Activated CD8-positive, alpha-beta memory T cell treated with anti-CD3 and anti-CD28 coated beads, Interleukin-2, amount 50 U/mL, for 1 hour (primary cell): ENCODE results near the gene INSM1.

ENCODE experiments used
- DNase-seq: peaks from one replicate; pipeline ENCODE4 v3.0.0-alpha.2; 2020; ENCODE audit errors: extremely low read depth

Gene INSM1

DNA sequence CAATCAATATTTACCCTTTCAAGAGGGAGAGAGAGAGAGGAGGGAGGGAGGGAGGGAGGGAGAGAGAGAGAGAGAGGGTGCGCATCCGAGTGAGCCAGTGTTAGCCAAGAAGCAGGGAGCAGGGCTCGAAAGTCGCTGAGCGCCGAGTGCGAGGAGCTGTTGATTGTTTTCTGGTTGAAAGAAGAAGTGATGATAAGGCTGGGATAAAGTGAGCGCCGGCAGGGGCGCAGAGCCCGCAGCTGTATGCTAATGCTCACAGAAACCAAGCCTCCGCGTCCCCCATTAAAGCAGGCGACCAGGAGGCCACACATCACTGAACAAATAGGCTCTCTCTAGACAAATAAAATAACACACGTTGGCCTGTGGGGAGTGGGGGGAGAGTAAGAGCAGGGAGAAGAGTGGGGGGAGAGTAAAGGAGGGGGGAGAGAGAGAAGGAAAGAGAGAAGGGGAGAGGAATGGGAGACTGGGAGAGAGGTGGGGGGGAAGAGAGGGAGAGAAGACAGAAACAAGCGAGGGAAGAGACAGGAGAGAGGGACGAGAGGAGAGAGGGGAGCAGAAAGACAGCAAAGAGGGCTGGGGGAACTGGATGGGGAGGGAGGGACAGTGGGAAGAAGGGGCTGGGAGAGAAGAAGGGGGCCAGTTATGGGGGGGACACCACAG, 5.0 kb upstream of the INSM1 start:
- DNase-seq = no peak

DNA sequence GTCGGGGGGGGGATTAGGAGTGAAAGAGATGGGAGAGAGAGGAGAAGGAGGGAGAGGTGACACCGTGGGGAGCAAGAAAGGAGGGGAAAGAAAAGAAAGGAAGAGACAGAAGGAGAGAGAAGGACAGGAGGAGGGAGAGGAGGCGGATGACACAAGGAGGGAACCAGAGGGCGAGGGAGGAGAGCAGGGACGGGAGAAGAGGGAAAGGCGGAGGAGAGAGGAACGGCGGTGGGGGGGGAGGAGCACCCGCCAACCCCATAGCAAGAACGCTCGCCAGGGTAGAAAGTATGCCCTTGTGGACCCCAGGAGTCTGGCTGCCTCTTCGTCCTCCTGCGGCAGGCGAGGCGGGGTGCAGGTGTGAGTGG, 4.5 kb upstream of the INSM1 start:
- DNase-seq = no peak

DNA sequence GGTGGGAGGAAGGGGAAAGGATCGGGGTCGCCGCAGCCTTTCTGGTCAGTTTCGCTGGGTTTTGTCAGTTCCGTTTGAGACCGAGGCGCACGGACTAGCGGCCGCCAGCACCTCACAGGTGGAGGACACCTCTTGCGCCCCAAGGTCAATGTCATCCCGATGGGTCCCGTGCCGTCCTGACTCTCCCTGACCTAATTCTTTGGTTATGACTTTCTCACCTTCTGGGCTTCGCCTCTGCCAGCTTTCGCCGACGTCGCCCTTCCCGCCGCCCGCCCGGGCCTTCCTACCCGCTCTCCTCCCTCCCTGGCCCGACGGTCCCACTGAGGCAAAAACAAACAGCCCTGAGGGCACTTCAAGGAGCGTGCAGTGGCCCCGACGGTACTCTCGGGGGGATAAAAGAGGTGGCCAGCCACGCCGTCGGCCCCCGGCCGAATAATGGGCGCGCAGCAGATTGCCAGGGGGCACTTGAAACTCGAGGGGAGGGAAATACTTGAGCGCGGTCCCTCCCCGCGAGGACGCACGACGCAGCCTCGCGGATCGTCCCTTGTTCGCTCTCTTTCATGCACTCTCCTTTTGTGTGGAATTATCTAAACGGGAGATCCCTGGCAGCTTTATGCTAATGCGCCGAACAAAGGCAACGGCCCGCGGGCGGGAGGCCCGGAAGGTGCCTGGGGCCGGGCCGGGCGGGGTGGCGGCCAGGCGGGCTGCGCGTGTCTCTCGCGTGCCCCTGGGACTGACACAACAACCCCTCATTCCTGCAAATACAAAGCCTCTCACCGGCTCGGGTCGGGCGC, 3.9 kb upstream of the INSM1 start:
- DNase-seq = no peak

DNA sequence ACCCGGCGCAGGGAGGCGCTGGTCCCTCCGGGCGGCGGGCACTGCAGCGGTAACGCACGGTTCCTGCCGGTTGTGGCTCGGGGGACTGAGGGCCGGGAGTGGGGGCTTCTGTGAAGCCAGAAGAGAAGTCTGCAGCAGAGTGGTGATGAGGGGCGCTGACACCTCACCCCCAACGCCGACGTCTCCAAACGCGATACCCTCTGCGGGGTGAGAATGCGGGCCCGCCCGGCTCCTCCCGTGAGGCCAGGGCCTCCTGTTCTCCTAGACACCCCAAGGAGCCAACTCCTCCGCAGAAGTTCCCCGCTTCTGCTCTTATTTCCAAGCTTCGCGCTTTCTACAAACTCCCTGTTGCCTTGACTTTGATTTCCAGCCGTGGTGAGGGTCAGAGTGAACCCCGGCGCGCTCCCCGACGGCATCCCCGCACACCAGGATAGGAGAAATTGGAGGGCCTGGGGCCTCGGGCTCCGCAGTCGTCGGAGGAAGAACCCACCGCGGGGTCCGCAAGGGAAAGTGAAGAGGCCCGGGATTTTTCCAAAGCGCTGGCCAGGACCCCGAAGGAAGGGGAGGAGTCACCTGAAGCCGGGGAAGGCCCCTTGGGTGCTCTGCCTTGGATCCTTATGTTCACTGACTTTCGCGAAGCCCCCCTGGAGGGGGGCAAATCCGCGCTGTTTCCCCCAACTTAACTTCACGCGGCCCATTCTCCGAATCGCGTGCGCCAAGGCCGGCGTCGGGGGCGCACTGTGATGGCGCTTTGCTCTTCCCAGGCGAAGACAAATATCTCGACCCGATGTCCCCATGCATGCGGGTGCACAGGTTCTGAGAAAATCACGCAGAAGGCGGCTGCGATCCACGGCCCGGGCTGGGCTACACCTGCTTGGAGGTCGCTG, 3.1 kb upstream of the INSM1 start:
- no peak for DNase-seq

DNA sequence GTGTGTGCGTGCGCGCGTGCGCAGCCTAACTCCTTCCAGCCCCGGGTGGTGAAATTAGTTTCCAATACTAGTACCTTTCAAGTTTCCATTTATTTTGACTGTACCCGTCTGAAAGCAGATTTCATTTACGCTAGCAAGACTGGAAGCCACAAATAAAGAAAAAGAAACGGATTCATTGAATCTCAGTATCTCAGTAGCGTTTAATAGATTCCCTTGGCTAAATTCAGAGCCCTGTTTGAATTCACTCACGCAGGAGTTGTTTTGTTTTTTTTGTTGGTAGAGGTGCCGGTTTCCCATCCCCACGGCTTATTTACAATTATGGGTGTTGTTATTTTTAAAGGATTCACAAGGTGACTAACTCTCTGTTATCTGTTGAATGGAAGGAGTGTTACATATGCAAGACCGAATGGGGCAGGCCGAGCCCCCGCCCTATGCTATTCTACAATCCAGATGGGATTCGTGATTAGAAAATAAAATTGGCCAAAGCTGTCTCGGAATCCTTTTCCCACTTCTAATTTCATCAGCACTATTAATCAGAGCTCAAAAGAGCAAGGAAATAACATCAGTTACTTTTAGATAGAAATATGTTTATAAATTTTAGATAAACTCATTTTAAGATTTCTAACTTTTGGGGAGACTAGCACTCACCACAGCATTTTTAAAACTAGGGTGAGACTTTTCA, 2.3 kb upstream of the INSM1 start:
- DNase-seq = no peak

DNA sequence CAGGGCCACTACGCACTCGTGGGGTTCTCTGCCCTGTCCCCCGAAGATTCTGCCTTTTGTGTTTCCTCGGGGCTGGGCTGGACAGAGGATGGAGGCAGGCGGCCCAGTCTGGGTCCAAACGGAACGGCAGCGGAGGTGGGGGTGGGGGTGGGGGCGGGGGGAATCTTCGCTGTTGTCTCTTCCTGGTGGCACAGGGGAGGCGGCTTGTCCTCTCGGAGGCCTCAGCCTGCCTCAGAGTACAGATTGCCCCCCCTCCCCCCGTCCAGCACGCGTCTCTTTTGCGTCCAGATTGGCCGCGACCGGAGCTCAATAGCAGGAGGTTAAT, 1.4 kb upstream of the INSM1 start:
- DNase-seq = no peak

DNA sequence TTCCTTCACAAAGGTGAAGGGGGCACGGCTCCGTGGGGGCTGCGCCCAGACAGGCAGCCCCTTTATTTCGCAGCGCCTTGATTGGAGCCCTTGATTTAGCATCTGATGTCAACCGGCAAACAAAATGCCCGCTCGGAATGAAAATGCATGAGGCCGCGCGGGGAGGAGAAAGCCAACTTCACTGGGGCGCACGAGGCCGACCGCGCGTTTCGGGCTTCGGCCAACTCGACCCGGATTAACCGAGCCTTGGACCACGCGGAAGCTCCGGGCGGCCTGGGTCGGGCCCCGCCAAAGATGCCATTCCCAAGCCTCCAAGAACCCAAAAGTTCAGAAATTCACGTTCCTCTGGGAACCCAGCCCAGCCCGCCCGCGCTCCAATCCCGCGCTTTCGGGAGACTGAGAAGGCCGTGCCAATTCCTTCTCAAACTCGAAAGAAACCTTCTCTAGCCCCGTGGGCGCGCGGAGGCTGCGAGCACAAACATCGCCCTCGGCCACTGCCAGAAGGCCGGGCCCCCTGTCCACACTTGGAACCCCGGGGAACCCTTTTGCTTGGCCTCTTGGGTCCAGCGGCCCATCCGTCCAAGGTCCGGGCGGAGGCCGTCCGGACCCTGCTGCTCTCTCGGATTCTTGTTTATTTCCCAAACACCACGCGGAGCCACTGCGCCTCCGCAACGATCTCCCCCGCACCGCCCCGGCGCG, 879 bp upstream of the INSM1 start:
- DNase-seq = no peak

DNA sequence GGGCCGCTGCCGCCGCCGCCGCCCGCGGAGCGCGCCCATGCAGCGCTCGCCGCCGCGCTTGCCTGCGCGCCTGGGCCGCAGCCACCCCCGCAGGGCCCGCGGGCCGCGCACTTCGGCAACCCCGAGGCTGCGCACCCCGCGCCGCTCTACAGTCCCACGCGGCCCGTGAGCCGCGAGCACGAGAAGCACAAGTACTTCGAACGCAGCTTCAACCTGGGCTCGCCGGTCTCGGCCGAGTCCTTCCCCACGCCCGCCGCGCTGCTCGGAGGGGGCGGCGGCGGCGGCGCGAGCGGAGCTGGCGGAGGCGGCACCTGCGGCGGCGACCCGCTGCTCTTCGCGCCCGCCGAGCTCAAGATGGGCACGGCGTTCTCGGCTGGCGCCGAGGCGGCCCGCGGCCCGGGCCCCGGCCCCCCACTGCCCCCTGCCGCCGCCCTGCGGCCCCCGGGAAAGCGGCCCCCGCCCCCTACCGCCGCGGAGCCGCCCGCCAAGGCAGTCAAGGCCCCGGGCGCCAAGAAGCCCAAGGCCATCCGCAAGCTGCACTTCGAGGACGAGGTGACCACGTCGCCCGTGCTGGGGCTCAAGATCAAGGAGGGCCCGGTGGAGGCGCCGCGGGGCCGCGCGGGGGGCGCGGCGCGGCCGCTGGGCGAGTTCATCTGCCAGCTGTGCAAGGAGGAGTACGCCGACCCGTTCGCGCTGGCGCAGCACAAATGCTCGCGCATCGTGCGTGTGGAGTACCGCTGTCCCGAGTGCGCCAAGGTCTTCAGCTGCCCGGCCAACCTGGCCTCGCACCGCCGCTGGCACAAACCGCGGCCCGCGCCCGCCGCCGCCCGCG, 730 bp downstream of the INSM1 start:
- DNase-seq = no peak

DNA sequence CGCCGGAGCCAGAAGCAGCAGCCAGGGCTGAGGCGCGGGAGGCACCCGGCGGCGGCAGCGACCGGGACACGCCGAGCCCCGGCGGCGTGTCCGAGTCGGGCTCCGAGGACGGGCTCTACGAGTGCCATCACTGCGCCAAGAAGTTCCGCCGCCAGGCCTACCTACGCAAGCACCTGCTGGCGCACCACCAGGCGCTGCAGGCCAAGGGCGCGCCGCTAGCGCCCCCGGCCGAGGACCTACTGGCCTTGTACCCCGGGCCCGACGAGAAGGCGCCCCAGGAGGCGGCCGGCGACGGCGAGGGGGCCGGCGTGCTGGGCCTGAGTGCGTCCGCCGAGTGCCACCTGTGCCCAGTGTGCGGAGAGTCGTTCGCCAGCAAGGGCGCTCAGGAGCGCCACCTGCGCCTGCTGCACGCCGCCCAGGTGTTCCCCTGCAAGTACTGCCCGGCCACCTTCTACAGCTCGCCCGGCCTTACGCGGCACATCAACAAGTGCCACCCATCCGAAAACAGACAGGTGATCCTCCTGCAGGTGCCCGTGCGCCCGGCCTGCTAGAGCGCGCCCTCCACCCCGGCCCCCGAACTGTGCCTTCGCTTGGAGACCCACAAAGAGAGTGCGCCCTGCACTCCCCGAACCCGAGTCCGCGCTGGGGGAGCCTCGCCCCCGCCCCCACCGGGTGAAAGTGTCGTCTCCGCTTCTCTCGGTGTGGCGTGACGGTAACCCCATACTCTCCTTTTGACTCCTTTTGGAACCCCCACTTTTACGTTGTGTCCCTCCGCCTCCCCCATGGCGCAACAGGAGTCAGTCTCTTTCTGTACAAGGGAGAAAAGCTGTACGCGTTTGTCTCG, 1.6 kb downstream of the INSM1 start:
- no peak for DNase-seq

DNA sequence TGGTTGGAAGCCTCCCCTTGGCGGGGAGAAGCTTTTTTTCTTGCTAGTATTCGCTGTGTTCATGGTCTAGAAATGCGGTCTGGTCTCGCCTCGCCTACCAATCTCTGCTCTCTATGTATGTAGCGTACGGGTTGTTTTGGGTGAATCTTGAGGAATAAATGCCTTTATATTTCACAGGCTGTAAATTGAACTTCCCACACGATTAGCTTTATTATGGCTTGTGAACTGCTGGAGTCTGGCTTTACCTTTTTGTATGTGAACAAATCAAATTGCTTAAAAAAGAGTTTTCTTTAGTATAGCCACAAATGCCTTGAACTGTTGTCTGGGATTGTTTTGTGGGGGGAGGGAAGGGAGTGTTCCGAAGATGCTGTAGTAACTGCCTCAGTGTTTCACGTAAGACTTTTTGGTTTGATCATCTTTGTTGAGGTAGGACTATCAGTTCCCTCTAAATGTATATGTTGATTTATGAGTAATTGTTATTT, 2.2 kb downstream of the INSM1 start:
- DNase-seq = no peak

DNA sequence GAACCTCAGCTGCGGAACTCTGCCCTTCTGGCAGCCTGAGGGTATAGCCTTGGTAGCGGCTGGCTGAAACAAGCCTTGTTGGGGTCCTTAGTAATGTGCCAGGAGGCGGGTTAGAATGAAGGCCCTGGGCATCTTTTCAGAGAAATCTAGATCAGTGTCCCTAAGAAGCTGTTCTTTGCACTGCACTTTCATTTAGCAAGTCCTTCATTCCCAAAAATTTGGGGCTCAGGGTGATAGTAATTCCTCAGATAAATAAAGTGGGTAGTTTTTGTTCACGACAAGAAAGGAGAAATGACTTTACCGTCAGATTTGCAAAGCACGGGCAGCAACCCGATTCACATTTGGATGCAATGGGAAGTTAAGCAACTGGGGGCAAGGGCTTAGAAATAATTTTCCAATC, 3.2 kb downstream of the INSM1 start:
- DNase-seq = no peak

DNA sequence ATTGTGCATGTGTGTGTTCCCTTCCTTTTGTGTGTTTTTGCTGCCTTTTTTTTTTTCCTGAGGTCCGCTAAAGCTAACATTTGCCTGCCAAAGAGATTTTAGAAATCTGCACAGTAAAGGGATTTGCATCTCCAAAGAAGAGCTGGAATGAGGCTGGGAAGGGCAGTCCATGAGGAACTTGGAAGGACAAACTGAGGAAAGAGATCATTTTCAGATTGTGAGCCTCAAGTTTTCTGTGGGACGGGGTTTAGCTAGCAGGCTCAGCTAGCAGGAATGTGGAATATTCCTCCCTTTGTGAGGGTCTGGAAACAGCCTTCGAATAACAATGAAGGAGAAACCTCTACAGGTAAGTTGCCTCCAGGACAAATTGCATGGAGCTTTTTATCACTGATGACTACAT, 3.8 kb downstream of the INSM1 start:
- no peak for DNase-seq

DNA sequence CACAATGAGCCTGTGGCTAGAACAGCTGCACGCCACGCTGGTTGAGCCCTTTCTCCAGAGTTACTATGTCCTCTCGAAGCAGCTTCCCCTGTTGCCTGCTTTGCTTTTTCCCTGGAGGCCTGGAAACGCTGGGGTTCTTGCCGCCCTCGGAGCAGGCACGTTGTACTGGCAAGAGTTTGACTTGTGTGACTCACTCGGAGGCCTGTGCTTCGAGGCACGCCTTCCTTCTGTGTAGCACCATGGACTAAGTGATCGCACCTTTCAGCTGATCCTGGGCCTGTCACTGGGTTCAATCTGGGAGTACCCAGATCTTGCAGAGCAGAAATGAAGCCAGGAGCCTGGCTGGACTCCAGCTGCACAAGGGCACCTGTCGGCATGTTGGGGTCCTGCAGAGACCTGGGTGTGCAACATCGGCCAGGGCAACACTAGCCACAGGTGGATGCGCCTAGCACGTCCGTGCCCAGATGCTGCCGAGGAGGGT, 5.2 kb downstream of the INSM1 start:
- no peak for DNase-seq

DNA sequence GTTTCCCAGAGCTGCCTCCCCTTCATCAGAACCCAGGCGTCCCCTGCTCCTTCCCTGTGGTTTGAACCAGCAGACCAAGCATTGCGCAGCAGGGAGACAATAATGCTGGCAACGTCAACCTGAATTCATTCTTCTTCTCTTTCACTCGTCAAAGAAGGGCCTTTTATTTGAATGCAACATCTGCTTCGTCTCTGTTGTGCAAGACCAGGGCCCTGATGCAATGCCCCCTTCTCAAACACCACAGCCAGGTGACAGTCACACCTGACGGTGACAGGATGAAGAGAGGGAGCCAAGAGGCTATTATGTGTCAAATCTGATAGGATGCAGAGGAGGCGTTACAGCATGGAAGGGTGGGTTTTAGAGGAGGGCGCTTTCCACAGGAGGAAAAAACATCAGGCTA, 8.0 kb downstream of the INSM1 start:
- no peak for DNase-seq

DNA sequence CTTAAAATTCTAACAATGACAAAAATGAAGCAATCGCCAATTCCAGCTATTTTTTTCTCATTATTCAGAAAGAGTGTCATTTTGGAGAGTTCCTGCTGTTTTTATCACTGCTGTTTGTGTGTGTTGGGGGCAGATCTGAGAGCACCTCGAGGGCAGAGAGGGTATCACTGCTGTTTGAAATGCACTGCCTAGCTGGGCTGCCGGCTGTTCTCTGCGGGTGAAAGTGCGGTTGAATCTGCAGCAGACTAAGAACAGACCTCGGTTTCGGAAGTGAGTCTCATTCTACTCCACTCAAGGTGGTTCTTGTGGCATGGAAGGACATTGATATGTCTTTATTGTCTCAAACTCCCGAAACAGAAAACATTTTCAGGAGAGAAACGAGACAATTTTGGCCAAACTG, 18.3 kb downstream of the INSM1 start:
- no peak for DNase-seq

DNA sequence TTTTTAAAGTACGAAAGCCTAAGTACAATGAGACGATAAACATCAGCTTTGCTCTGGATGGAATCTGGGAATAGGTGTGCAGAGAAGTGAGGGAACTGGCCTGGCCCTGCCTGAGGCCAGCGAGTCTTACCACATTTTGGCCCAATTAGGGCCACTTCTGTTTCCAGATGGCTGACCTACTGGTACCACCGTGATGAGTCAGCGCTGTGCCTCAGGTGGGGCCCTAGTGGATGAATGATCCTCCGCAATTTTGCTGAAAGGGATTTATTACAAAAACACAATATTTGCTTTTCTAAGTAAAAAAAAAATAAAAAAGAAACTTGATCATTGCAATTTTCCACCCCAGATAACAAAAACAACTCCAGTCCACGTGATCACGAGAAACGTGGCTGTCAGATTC, 22.5 kb downstream of the INSM1 start:
- no peak for DNase-seq

DNA sequence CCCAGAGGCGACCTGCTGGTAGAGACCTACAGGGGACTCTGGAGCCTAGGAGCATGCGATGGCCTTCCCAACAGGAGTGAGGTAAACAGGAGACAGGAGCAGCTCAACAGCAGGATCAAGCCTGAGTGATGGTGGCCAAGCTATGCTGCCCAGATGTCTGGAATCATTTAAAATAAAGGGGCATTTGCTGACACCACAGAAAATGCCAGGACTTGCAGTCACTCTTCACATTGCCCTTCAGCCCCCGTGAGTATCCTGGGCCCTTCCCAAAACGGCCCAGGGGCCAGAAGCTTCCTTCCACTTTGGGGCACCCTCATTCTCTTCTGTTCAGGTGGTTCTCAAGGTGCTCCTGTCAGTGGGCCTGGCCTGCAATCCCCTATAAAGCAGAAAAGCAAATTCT, 23.2 kb downstream of the INSM1 start:
- DNase-seq = no peak

DNA sequence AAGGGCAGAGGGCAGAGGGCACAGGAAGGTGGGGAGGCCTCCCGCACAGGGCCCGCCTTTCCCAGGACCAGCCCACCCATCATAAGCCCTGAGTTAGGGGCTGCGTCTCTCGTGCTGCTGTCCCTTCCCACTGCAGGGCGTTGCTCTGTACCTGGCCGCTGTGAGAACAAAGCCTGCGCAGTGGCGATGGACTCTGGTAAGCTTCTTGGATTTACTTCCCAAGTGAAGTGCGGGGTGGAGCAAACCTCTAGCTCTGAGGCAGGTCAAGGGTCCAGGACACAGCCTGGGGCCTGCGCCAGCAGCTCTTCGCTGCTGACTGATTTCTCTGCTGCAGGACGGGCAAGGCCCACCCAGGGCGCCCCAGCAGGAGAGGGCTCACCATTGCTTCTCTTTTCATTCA, 23.9 kb downstream of the INSM1 start:
- no peak for DNase-seq
